Stimulated activated CD4-positive, alpha-beta T cell treated with anti-CD3 and anti-CD28 coated beads, TNF-alpha, amount 100 ng/mL, for 48 hours (primary cell): Measurements from ENCODE around the gene TMEM150A.
A peak's percentile ranks its signal among the peaks of the same experiment; 100 is the strongest.
"Not testable (repeated sequence)": the region's sequence is repeated elsewhere in the genome, so short reads cannot be mapped to it uniquely, and the experiment has no call there.

ENCODE experiments used
- DNase-seq, 3 donors: peaks; one replicate each; pipeline ENCODE4 v3.0.0-alpha.2; 2020; ENCODE audit warnings: low read depth in 3 of 3

Gene TMEM150A

DNA sequence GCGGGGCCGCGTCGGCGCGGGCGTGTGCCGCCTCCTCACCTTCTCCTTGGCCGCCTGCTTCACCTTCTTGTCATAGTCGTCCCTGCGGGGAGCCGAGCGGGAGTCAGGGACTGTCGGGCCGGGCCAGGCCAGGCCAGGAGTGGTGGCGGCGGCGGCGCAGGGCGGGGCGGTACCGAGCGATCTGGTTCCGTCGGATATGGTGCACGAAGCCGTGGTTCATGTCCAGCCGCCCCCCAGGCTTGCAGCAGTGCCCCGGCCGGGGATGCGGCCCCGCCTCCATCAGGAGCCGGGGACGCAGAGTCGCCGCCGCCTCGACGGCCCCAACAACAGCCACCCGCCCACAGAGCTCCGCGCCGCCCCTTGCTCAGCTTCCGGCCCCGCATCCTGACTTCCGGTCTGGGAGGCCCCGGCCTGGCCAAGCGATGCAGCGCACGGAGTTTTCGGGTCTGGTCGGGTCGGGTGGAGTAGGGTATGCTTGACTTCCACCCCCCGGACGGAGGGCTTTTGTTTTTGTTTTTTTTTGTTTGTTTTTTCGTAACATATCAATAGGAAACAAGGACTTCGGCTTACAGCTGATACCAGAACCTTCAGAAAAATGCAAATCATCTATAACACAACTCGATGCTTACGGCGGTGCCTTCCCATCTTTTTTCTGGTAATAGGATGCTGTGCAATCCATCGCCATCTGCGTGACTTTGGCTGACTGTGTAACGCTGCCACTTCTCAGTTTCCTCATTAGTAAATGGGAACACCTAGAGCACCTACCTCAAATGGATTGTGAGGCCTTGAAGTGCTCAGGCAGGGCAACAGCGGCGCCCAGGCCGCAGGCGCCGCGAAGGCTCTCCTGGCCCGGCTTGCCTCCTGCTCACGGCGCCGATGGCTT is 9.4 kb upstream of the TMEM150A start, which contains the start of gene C2orf68:
TSS of gene C2orf68 (minus strand) at position 362 of the 883 bp plus-strand sequence. CDS start at position 280, 82 bp downstream.
- DNase-seq: peak; percentile 77 to 86 (median 77)

- DNase-seq: no peak
These were observed 8.8 kb upstream of the TMEM150A start for GRCh38 chr2:85611217-85611704.

DNA sequence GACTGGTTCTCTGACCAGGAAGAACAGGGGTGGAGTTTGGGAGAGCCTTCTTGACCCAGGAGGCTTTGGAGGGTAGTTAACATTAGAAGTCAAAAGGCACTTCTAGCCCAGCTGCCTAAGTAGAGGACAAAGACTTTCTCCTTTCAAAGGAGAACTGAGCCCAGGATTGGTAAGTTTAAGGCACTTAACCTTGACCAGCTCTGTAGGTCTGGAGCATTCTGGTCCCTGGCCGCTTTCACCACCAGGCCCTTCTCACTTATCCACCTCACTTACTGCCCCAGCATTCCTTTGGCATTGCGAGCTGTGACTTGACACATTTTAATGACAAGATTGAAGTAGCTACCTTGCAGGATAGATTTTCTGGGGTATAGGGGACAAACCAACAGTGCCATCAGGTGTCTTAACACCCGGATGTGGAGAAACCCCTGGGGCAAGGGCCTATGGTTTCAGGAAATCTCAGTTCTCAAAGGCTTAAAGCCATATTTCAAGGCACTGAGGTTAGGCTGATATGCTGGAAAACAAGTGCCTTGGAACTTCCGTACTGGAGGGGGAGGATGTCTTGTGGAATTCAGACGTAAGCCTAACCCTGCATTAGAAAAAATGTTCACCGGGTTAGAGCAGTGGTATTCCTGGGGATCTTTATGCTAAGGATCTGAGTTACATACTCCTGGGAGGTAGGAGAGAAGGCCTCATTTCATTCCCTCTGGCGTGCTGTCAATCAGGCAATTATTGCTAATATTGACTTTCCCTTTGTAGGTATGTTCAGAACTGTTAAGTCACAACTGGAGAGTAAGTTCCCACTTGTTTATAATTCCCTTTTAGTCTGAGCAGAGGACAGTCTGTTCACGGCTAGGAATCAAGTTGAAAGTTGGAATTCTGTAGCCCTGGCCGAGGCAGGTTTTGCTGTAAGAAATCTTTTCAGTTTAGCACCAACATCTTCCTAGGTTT is 5.0 kb upstream of the TMEM150A start:
- DNase-seq: no peak

GRCh38 chr2:85606116-85606455 is 3.6 kb upstream of the TMEM150A start:
- no peak for DNase-seq

- DNase-seq: no peak
These were observed 3.1 kb upstream of the TMEM150A start for GRCh38 chr2:85605406-85606115.

- no peak for DNase-seq
These were observed 2.3 kb upstream of the TMEM150A start for GRCh38 chr2:85604568-85605339.

- not testable (repeated sequence) for DNase-seq
These were observed 1.6 kb upstream of the TMEM150A start for GRCh38 chr2:85604133-85604444.

GRCh38 chr2:85601771-85602475 is 575 bp downstream of the TMEM150A start:
- no peak for DNase-seq

DNA sequence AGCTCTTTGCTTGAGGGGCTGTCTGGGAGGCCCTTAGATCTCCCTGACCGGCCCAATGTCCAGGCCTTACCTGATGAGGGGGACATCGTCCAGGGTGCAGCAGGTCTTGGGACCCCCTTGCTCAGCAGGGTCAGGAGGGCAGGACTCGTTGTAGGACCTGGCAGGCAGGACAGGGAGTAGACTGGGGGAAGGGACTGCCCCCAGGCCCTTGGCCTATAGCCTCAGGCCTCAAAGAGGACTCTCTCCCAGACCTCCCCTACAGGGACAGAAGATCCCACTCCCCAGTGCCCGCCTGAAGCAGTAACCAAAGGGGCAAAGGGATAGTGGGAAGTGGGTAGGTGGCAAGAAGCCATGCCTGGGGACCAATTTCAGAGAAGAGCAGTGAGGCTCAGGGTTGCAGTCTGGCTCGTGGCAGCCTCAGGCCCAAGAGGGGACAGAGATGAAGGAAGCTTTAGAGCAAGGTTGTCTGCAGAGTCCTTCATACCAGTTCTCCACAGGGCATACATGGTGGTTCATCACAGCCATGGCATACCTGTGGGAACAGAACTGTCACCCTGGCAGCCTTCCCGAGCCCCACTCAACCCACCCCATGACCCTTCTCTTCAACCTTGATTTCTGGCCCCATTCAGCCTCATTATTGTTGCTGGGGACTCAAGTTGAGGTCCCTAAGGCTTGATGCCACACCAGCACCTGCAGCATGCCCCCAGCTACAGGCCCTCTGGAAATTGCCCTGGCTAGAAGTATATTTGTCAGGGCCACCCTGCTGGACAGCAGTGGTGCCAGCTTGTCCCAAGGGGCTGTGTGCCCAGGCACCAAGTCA is 1.3 kb downstream of the TMEM150A start:
- DNase-seq: no peak

DNA sequence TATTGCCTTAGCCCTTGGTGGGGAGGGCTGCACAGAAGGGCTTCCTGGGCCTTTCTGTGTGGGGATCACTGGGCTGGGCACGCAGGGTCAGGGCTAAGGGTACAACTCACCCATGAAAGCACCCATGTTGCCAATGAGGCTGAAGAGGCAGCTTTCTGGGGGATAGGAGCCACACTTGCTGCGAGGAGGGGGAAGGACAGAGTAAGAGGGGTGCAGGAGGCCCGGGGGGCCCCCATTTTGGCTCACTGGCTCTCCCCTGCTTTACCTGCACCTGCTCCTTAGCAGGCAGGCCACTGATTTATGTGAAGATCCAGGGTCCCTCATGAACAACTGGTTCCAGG is 2.3 kb downstream of the TMEM150A start:
- DNase-seq: no peak

- DNase-seq: no peak
These were observed 2.8 kb downstream of the TMEM150A start for GRCh38 chr2:85599468-85600234.

- DNase-seq: no peak
These were observed 3.7 kb downstream of the TMEM150A start for GRCh38 chr2:85598594-85599340.

DNA sequence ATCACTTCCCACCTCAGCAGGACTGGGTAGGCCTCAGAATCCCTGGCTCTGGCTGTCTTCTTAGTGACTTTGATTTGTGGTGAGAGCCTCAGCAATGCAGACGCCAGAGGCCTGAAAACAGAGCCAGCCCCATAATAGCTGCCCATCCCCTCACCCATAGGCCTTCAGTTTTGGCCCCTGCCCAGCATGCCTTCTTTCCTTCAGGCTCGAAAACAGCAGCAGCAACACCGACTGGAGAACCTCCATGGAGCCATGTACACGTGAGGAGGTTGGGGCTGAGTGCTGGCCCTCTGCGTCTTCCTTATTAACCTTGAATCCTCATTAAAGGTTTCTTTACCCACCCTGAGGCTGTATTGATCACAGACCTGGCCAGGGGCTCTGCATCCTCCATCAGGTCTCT is 5.3 kb downstream of the TMEM150A start:
- no peak for DNase-seq

DNA sequence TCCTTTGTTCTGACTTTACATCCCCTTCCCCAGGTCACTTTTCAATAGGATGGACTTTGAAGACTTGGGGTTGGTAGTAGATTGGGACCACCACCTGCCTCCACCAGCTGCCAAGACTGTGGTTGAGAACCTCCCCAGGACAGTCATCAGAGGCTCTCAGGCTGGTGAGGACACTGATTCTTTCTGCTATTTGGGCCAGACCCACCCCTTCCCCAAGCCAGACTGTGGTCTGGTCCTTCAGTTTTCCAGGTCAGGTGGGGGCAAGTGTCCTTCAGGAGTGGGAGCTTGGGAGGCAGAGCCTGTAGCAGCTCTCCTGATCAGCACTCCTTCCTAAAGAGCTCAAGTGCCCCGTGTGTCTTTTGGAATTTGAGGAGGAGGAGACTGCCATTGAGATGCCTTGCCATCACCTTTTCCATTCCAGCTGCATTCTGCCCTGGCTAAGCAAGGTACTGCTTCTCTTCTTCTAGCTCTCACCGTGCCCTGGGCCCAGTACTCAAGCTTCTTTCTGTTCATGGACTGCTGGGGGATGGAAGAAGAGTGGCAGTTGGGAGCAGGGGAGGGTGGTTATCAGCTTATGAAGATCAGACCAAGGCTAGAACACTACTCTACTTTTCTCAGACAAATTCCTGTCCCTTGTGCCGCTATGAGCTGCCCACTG is 5.9 kb downstream of the TMEM150A start:
- no peak for DNase-seq

DNA sequence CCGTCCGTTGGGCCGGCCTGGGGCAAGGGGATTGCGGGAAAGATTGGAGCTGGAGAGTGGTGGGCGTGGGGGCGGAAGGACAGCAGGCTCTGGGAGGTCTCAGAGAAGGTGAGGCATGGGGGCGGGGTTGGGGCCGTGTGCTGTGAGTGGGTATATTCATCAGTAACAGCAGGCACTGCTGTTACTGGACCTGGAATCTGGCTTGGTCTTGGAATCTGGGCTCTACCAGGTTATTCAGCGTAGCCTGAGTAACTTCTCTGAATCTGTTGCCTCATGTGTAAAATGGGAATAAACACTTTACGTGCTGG is 6.5 kb downstream of the TMEM150A start:
- DNase-seq: no peak

DNA sequence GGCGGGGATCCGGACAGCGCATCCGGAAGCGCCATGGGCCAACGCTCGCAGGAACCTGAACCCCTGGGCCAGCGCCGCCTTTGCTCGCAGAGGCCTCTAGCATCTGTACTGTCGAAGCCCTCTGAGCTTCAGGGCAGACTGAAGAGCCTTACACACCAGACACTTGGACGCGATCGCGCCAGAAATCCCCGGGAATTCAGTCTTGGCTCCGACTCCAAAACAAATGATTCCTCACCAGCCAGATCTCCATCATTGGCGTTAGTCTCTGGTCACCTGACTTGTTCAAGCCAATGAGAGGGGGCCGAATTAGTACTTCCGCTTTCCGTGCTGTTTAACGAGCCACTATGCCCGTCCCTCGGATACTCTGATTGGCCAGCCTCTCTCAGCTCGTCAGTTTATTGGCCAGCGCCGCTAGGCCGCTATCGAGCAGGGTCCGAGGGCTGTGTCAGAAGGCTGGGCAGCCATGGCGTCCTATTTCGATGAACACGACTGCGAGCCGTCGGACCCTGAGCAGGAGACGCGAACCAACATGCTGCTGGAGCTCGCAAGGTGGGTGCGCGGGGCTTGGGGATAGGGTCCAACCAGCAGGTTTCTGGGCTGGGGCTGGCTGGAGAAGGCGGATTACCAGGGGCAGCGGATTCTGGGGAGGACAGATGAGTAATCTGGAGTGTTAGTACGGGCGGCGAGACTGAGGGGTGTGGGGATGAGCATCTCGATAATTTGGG is 7.0 kb downstream of the TMEM150A start, which contains the start of gene RNF181:
TSS of gene RNF181 (plus strand) at position 445 of the 725 bp plus-strand sequence. CDS start at position 464, 19 bp downstream.
- peak; percentile 78 to 87 (median 82) for DNase-seq

DNA sequence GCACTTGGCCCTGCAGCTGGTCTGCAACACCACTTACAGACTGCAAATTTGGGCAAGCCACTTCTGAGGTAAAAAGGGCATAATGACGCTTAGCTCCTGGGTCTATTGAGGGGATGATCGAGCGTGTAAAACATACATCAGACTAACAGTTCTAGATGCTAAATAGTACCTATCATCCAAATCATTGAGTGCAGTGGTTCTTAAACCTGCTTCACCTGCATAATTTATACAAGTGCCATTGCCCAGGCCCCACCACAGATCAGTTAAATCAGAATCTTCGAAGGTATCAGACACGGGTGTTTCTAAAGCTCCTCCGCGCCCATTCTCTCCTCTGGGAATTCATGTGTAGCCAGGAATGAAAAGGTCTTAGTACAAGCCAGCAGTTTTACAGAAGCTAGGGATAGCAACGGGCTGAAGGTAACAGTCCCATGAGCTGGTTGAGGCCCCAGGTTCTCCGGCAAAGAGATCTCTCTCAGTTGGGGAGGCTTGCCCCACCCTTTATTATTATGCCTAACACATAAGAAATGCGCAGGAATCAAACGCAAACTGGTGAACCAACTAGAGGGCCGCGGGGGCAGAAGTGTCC is 7.7 kb downstream of the TMEM150A start:
- no peak for DNase-seq
